ENCODE results near the gene PPIP5K2.

GRCh38 chr5:103205991-103206700, 86.0 kb downstream of the PPIP5K2 start:
- TF ChIP-seq, protein P1, sequence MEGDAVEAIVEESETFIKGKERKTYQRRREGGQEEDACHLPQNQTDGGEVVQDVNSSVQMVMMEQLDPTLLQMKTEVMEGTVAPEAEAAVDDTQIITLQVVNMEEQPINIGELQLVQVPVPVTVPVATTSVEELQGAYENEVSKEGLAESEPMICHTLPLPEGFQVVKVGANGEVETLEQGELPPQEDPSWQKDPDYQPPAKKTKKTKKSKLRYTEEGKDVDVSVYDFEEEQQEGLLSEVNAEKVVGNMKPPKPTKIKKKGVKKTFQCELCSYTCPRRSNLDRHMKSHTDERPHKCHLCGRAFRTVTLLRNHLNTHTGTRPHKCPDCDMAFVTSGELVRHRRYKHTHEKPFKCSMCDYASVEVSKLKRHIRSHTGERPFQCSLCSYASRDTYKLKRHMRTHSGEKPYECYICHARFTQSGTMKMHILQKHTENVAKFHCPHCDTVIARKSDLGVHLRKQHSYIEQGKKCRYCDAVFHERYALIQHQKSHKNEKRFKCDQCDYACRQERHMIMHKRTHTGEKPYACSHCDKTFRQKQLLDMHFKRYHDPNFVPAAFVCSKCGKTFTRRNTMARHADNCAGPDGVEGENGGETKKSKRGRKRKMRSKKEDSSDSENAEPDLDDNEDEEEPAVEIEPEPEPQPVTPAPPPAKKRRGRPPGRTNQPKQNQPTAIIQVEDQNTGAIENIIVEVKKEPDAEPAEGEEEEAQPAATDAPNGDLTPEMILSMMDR (IDR thresholded peaks at IDR 0.05; ENCODE audit: low read depth, low read length, missing input control), result no peak
- TF ChIP-seq EGR1 (IDR thresholded peaks at IDR 0.05; ENCODE audit: low read depth in 2 of 2) (no peak), ZBTB33 (IDR thresholded peaks at IDR 0.05) (no peak), TAF1 (conservative IDR thresholded peaks at IDR 0.05) (no peak), JUND (IDR thresholded peaks at IDR 0.05) (no peak), FOXA1 (IDR thresholded peaks at IDR 0.05) (no peak), GABPA (IDR thresholded peaks at IDR 0.05 in 1 of 2, conservative IDR thresholded peaks at IDR 0.05 in 1 of 2) (no peak), NR2F2 (IDR thresholded peaks at IDR 0.05) (no peak)

Measured in liver (tissue), 3 donors.